SU-DHL-6 (cell line): Measurements from ENCODE around the gene TRIM2.

ENCODE experiments used
- CTCF ChIP-seq: fragments of 200-600 bp; sonication (generic); IDR thresholded peaks from one replicate; pipeline ENCODE4 v1.5.1; 2017; ENCODE audit warnings: antibody characterized with exemption, mild to moderate bottlenecking, low read length, moderate library complexity; ENCODE audit not compliant: insufficient read depth, poor library complexity, severe bottlenecking
- EZH2phosphoT487 ChIP-seq: fragments of 200-600 bp; sonication (generic), shearing (Covaris generic); conservative IDR thresholded peaks from 2 replicates; pipeline ENCODE4 v1.6.1; 2018; ENCODE audit warnings: mild to moderate bottlenecking, antibody characterized with exemption, low read length, moderate library complexity, mixed read lengths

- no peak for TF ChIP-seq CTCF
- no peak for TF ChIP-seq EZH2phosphoT487
These were observed 137.4 kb downstream of the TRIM2 start for GRCh38 chr4:153341575-153342090.
